ENCODE results near the gene SIRT6. TPM values are rescaled to one million over a fixed set of nuclear protein-coding genes. Genes with fewer than 3 reads are reported as not detected.
"Not testable (repeated sequence)": the region's sequence is repeated elsewhere in the genome, so short reads cannot be mapped to it uniquely, and the experiment has no call there.

Gene SIRT6
- total RNA-seq, 1 experiment from 2014 or later: 33.2 TPM

- no peak overlapping the region for H3K27ac Mint-ChIP-seq (ENCODE audit: low read depth, unreplicated experiment)
- H3K27me3 Mint-ChIP-seq (ENCODE audit: insufficient read depth, unreplicated experiment): no peaks in the 10 kb centered on the region
- H3K4me1 Mint-ChIP-seq (ENCODE audit: insufficient read depth, unreplicated experiment): no peaks in the 10 kb centered on the region
- POLR2A ChIA-PET: interaction anchor here (0.6 to 0.8 kb wide), 2 partner anchors 9 to 113 kb away, joined by 3 to 6 read pairs; no protein-coding TSS in a partner anchor
- intact Hi-C loops (cut with micrococcal nuclease): loop anchor here (2.0 kb wide), 2 partner anchors 47 to 153 kb away; no protein-coding TSS in a partner anchor
- TF ChIP-seq CTCF (IDR thresholded peaks at IDR 0.05; ENCODE audit: unreplicated experiment): peak; percentile 39
- CTCF ChIA-PET: interaction anchor here (0.6 to 3.2 kb wide), 17 partner anchors 8 to 1530 kb away, joined by 3 to 16 read pairs (median 4); partner anchors contain the start of genes CREB3L3 and PLIN3
- DNase-seq (ENCODE audit: unreplicated experiment): peak; percentile 65
- no peaks in the 10 kb centered on the region for H3K9me3 Mint-ChIP-seq (ENCODE audit: unreplicated experiment)
- no peak overlapping the region for H3K4me3 Mint-ChIP-seq (ENCODE audit: unreplicated experiment)
- no peaks in the 10 kb centered on the region for H3K36me3 Mint-ChIP-seq (ENCODE audit: insufficient read depth, unreplicated experiment)
- no TSS peak for BruUV-seq (replicated peaks)
Observed at GRCh38 chr19:4140237-4140711, 42.1 kb downstream of the SIRT6 start.

- TF ChIP-seq CTCF (IDR thresholded peaks at IDR 0.05; ENCODE audit: unreplicated experiment): peak; percentile 73
- ChIA-PET POLR2A (interaction anchor here (0.6 to 0.8 kb wide), 2 partner anchors 8 to 112 kb away, joined by 3 to 6 read pairs; no protein-coding TSS in a partner anchor), CTCF (interaction anchor here (0.6 to 3.2 kb wide), 16 partner anchors 9 to 728 kb away, joined by 3 to 16 read pairs (median 5); partner anchors contain the start of genes CREB3L3 and PLIN3)
- intact Hi-C loops (cut with micrococcal nuclease): loop anchor here (2.0 to 10.0 kb wide), 3 partner anchors 47 to 153 kb away; no protein-coding TSS in a partner anchor
- Mint-ChIP-seq H3K4me1 (ENCODE audit: insufficient read depth, unreplicated experiment) (no peaks in the 10 kb centered on the region), H3K27me3 (ENCODE audit: insufficient read depth, unreplicated experiment) (no peaks in the 10 kb centered on the region), H3K4me3 (ENCODE audit: unreplicated experiment) (no peak overlapping the region), H3K27ac (ENCODE audit: low read depth, unreplicated experiment) (no peak overlapping the region), H3K9me3 (ENCODE audit: unreplicated experiment) (no peaks in the 10 kb centered on the region), H3K36me3 (ENCODE audit: insufficient read depth, unreplicated experiment) (no peaks in the 10 kb centered on the region)
- no TSS peak for BruUV-seq (replicated peaks)
- DNase-seq (ENCODE audit: unreplicated experiment): peak; percentile 78
Observed at GRCh38 chr19:4139614-4140236, 42.6 kb downstream of the SIRT6 start.

- Mint-ChIP-seq H3K4me3 (ENCODE audit: unreplicated experiment) (no peak overlapping the region), H3K27ac (ENCODE audit: low read depth, unreplicated experiment) (no peak overlapping the region), H3K9me3 (ENCODE audit: unreplicated experiment) (no peaks in the 10 kb centered on the region), H3K36me3 (ENCODE audit: insufficient read depth, unreplicated experiment) (no peaks in the 10 kb centered on the region), H3K4me1 (ENCODE audit: insufficient read depth, unreplicated experiment) (no peaks in the 10 kb centered on the region), H3K27me3 (ENCODE audit: insufficient read depth, unreplicated experiment) (no peaks in the 10 kb centered on the region)
- POLR2A ChIA-PET: interaction anchor here (0.8 kb wide), 1 partner anchor 9 kb away, joined by 3 read pairs; no protein-coding TSS in a partner anchor
- no peak for TF ChIP-seq CTCF (IDR thresholded peaks at IDR 0.05; ENCODE audit: unreplicated experiment)
- intact Hi-C loops (cut with micrococcal nuclease): loop anchor here (10.0 kb wide), 1 partner anchor 64 kb away; no protein-coding TSS in a partner anchor
- CTCF ChIA-PET: interaction anchor here (1.2 to 3.2 kb wide), 3 partner anchors 12 to 66 kb away, joined by 5 to 15 read pairs (median 13); partner anchors contain the start of gene CREB3L3
- no TSS peak for BruUV-seq (replicated peaks)
- DNase-seq (ENCODE audit: unreplicated experiment): no peak
Observed at GRCh38 chr19:4138445-4138844, 43.9 kb downstream of the SIRT6 start.

GRCh38 chr19:4136680-4137088 is 45.7 kb downstream of the SIRT6 start:
- H3K27ac Mint-ChIP-seq (ENCODE audit: low read depth, unreplicated experiment): no peak overlapping the region
- CTCF ChIA-PET: no interaction called here
- no peaks in the 10 kb centered on the region for H3K4me1 Mint-ChIP-seq (ENCODE audit: insufficient read depth, unreplicated experiment)
- no TSS peak for BruUV-seq (replicated peaks)
- DNase-seq (ENCODE audit: unreplicated experiment): no peak
- POLR2A ChIA-PET: no interaction called here
- H3K4me3 Mint-ChIP-seq (ENCODE audit: unreplicated experiment): no peak overlapping the region
- intact Hi-C loops (cut with micrococcal nuclease): loop anchor here (10.0 kb wide), 1 partner anchor 62 kb away; no protein-coding TSS in a partner anchor
- no peaks in the 10 kb centered on the region for H3K36me3 Mint-ChIP-seq (ENCODE audit: insufficient read depth, unreplicated experiment)
- H3K27me3 Mint-ChIP-seq (ENCODE audit: insufficient read depth, unreplicated experiment): no peaks in the 10 kb centered on the region
- no peaks in the 10 kb centered on the region for H3K9me3 Mint-ChIP-seq (ENCODE audit: unreplicated experiment)
- no peak for TF ChIP-seq CTCF (IDR thresholded peaks at IDR 0.05; ENCODE audit: unreplicated experiment)

- intact Hi-C loops (cut with micrococcal nuclease): loop anchor here (10.0 kb wide), 1 partner anchor 61 kb away; no protein-coding TSS in a partner anchor
- H3K4me3 Mint-ChIP-seq (ENCODE audit: unreplicated experiment); H3K27me3 Mint-ChIP-seq (ENCODE audit: insufficient read depth, unreplicated experiment); H3K9me3 Mint-ChIP-seq (ENCODE audit: unreplicated experiment); DNase-seq (ENCODE audit: unreplicated experiment); H3K4me1 Mint-ChIP-seq (ENCODE audit: insufficient read depth, unreplicated experiment); H3K27ac Mint-ChIP-seq (ENCODE audit: low read depth, unreplicated experiment); CTCF ChIA-PET; H3K36me3 Mint-ChIP-seq (ENCODE audit: insufficient read depth, unreplicated experiment); BruUV-seq (replicated peaks): not testable (repeated sequence)
- POLR2A ChIA-PET: interaction anchor here (0.7 kb wide), 1 partner anchor 150 kb away, joined by 5 read pairs; the partner anchor contains the start of gene EEF2
Observed at GRCh38 chr19:4135386-4135785, 47.0 kb downstream of the SIRT6 start.

All from MCF 10A (cell line).